Astrocyte of the spinal cord (primary cell): ENCODE data around the gene UBE3B.

Experiments used
- DNase-seq: peaks from one replicate; pipeline ENCODE4 v3.0.0; 2011; ENCODE audit warnings: low read depth, low spot score
- H3K4me3 ChIP-seq: 2 replicates; pipeline ENCODE4 v1.5.1; 2011; ENCODE audit warnings: low read depth, mild to moderate bottlenecking, low read length, moderate library complexity
- in situ Hi-C: cut with HindIII; loops from 2 replicates; pipeline ENCODE4 v1.10.0; 2017; ENCODE audit warnings: low sequenced_read_pairs
- TF ChIP-seq, protein P1 (sequence below): IDR thresholded peaks from 2 replicates; pipeline ENCODE4 v1.5.1; 2012; ENCODE audit warnings: low read depth, mild to moderate bottlenecking, low read length, inconsistent platforms

The UBE3B gene

DNA sequence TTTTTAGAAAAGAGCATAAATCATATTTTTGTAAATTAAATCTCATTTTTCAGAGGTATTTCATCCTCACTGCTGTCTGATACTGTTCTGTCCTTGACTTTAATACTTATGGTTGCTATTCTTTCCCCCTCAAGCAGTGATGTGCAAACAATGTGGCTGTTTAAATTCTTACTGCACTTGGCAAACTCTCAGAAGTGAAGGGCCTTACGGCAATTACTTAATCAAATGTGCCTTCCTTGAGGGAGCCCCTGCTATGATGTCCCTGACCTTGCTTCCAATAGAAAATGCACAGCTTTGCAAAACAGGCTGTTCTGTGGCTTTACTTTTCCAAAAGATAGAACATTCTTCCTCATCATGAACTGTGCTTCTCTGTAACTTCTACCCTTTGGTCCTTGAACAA lies 35.2 kb downstream of the UBE3B start:
- H3K4me3 ChIP-seq, result no peak overlapping the region
- peak; percentile 31 for DNase-seq
- in situ Hi-C loops, result no loop called here
- TF ChIP-seq, protein P1, sequence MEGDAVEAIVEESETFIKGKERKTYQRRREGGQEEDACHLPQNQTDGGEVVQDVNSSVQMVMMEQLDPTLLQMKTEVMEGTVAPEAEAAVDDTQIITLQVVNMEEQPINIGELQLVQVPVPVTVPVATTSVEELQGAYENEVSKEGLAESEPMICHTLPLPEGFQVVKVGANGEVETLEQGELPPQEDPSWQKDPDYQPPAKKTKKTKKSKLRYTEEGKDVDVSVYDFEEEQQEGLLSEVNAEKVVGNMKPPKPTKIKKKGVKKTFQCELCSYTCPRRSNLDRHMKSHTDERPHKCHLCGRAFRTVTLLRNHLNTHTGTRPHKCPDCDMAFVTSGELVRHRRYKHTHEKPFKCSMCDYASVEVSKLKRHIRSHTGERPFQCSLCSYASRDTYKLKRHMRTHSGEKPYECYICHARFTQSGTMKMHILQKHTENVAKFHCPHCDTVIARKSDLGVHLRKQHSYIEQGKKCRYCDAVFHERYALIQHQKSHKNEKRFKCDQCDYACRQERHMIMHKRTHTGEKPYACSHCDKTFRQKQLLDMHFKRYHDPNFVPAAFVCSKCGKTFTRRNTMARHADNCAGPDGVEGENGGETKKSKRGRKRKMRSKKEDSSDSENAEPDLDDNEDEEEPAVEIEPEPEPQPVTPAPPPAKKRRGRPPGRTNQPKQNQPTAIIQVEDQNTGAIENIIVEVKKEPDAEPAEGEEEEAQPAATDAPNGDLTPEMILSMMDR, result no peak

DNA sequence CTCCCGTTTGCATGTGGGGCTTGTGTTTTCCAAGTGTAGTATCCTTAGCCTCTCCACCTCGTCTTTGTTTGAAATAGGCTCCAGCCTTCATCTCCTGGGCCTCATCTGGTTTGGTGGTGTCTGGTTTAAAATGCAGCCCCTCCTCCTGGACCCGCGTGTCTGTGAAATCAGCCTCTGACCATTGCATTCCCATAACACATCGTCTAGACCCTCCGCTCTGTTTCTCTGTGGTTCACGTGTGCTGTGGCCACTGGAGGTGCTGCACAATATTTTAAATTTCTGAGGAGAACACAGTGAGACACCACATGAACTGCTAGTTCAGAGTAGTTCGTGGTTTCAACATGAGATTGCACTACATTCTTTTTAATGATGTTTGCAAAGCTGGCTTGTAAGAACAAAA lies 35.6 kb downstream of the UBE3B start:
- in situ Hi-C loops, result no loop called here
- H3K4me3 ChIP-seq, result no peak overlapping the region
- peak; percentile 10 for DNase-seq
- TF ChIP-seq, protein P1, result no peak

DNA sequence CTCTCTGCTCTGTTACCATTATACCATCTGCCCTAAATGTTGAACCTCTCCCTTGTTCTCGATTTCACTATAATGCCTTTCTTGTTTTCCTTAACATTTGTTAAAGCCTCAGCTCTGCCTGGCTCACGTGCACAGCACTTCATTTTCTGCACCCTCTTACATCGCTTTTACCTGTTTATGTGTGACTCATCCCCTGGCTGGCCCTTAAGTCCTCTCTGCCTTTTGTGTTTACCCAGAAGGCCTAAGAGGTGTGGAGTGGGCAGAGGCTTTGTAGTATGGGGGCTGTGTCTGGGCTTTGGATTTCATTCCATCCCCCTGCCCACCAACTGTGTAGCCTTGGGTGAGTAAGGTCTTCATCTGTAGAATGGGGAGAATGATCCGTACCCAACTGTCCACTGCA lies 36.5 kb downstream of the UBE3B start:
- DNase-seq, result no peak
- TF ChIP-seq, protein P1, result no peak
- in situ Hi-C loops, result no loop called here
- no peak overlapping the region for H3K4me3 ChIP-seq

DNA sequence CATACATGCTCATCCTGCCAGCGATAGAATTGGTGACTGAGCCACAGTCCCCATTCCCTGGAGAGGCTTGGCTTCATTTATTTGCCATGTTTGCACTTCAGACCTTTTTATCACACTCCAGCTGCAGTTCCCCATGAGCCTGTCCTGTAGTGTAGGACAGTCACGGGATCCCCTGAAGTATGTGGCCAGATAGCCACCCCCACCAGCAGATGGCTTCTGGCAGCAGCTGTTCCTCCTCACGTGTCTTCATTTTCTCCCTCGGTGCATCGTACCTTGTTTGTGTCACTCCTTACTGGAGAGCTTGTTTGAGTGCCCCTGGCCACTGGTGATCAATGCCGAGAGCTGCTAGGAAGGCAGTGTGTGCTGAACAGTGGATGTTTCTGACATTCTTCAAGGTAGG lies 40.2 kb downstream of the UBE3B start:
- no peak for DNase-seq
- no peak overlapping the region for H3K4me3 ChIP-seq
- TF ChIP-seq, protein P1, result no peak
- in situ Hi-C loops, result no loop called here

DNA sequence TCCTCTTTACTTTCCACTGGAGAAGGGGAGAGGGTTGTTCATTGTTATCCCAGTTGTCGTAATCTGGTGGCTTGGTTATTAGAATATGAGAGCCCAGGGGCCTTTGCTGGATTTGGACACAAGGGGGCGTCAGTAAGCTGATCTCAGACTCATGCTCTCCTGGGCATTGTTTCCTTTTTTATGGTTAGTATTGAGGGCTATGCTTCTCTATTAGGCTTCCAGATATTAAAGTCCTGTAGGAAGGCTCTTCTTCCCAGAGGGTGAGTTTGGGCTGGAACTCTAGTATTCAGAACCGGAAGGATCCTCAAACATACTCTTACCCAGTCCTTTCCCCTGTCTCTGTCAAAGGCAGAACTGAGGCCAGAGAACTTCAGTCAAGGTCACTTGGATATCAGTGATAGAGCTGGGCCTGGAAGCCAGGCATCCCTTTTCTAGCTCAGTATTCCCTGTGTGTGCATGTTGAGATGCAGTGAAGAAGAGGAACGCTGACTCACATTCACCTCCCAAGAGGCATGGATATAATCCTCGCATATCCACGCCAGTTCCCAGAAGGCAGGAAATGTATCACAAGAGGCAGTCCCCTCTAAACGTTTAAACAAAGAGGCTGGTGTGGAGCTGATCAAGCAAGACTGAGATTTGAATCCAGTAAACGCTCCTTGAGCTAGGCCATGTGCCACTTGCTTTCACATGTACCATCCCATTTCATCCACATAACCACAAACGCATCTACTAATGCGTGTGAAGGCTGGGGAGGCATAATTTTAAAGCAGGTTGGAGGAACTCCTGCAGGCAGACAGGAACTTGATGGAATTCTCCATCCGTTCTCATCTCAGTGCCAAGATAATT lies 41.6 kb downstream of the UBE3B start:
- peak; percentile 83 for DNase-seq
- H3K4me3 ChIP-seq, result no peak overlapping the region
- in situ Hi-C loops, result no loop called here
- TF ChIP-seq, protein P1, result peak; percentile 96

DNA sequence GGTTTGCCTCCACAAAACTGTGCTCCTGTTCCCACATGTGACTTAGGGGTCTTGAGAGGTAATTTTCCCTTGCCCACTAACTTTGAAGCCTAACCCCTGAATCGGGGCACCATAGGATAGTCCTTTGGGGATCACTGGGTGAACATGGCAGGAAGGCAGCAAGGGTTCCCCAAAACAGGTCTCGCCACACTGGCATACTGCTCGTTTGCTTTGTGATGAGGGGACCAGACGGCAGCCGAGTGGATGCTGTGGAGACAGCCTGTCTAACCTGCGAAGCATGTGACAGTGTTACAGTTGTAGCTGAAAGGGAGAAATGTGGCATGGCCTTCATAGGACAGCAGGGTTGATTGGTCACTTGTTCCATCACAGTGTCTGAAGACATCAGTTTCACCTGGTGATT lies 42.4 kb downstream of the UBE3B start:
- TF ChIP-seq, protein P1, result no peak
- in situ Hi-C loops, result no loop called here
- H3K4me3 ChIP-seq, result no peak overlapping the region
- DNase-seq, result no peak
